GM19240 (cell line): ENCODE data around the gene MIS12.

Source experiments
- DNase-seq: peaks from one replicate; pipeline ENCODE4 v3.0.0; 2011; ENCODE audit warnings: low spot score; ENCODE audit not compliant: insufficient read length

Gene MIS12

GRCh38 chr17:5499476-5500231 is 13.3 kb downstream of the MIS12 start:
- DNase-seq = no peak

GRCh38 chr17:5500247-5500588 is 13.9 kb downstream of the MIS12 start:
- DNase-seq = no peak

- DNase-seq = peak; percentile 75
These were observed 14.4 kb downstream of the MIS12 start for GRCh38 chr17:5500589-5501391.

- DNase-seq = no peak
These were observed 15.3 kb downstream of the MIS12 start for GRCh38 chr17:5501685-5502084.

- DNase-seq = no peak
These were observed 16.2 kb downstream of the MIS12 start for GRCh38 chr17:5502552-5502951.

GRCh38 chr17:5506307-5506706 is 19.9 kb downstream of the MIS12 start:
- no peak for DNase-seq

GRCh38 chr17:5508810-5509209 is 22.4 kb downstream of the MIS12 start:
- no peak for DNase-seq

GRCh38 chr17:5509482-5509881 is 23.1 kb downstream of the MIS12 start:
- DNase-seq = no peak

- DNase-seq = no peak
These were observed 24.4 kb downstream of the MIS12 start for GRCh38 chr17:5510771-5511170.

GRCh38 chr17:5511401-5512225 is 25.2 kb downstream of the MIS12 start:
- no peak for DNase-seq

GRCh38 chr17:5513628-5514027 is 27.3 kb downstream of the MIS12 start:
- no peak for DNase-seq

GRCh38 chr17:5514976-5515375 is 28.6 kb downstream of the MIS12 start:
- no peak for DNase-seq

- DNase-seq = no peak
These were observed 29.9 kb downstream of the MIS12 start for GRCh38 chr17:5516060-5516792.

GRCh38 chr17:5522476-5522875 is 36.1 kb downstream of the MIS12 start:
- DNase-seq = no peak

- DNase-seq = no peak
These were observed 36.9 kb downstream of the MIS12 start for GRCh38 chr17:5523249-5523648.

- DNase-seq = no peak
These were observed 40.6 kb downstream of the MIS12 start for GRCh38 chr17:5526821-5527598.

GRCh38 chr17:5527601-5528250 is 41.4 kb downstream of the MIS12 start:
- DNase-seq = no peak

- no peak for DNase-seq
These were observed 44.1 kb downstream of the MIS12 start for GRCh38 chr17:5530265-5531084.

GRCh38 chr17:5531085-5531418 is 44.7 kb downstream of the MIS12 start:
- no peak for DNase-seq
